ENCODE measurements around the gene PROM2.

- TF ChIP-seq YY1 (IDR thresholded peaks at IDR 0.05; ENCODE audit: insufficient read depth, insufficient read length) (no peak), SUZ12 (IDR thresholded peaks at IDR 0.05; ENCODE audit: extremely low read depth, insufficient read depth, insufficient read length) (no peak)
Measured at GRCh38 chr2:95317665-95318425, 43.6 kb downstream of the PROM2 start.

Measured in NT2/D1 (cell line).